HTERT RPE-1 (cell line): ENCODE results near the gene ARHGAP44.

Source experiments
- in situ Hi-C: fragments of 300-500 bp; cut with MboI; formaldehyde crosslinking; loops from 4 replicates; pipeline ENCODE4 v1.14.3; 2020; ENCODE audit warnings: low sequenced_read_pairs

The ARHGAP44 gene

GRCh38 chr17:13016881-13017654 is 227.8 kb downstream of the ARHGAP44 start:
- in situ Hi-C loops = no loop called here

- in situ Hi-C loops = no loop called here
Observed at GRCh38 chr17:13017655-13018459, 228.6 kb downstream of the ARHGAP44 start, which contains the start of gene ELAC2. Gene ELAC2 (minus strand): TSS chr17:13018027. CDS start chr17:13017947, 80 bp downstream.

GRCh38 chr17:13024016-13024415 is 234.7 kb downstream of the ARHGAP44 start:
- in situ Hi-C loops = no loop called here

- in situ Hi-C loops = no loop called here
Observed at GRCh38 chr17:13024526-13025257, 235.4 kb downstream of the ARHGAP44 start.

GRCh38 chr17:13025258-13025627 is 235.9 kb downstream of the ARHGAP44 start:
- in situ Hi-C loops = no loop called here

GRCh38 chr17:13025687-13026086 is 236.4 kb downstream of the ARHGAP44 start:
- in situ Hi-C loops = no loop called here

- in situ Hi-C loops = no loop called here
Observed at GRCh38 chr17:13027246-13027645, 237.9 kb downstream of the ARHGAP44 start.

GRCh38 chr17:13029340-13029739 is 240.0 kb downstream of the ARHGAP44 start:
- in situ Hi-C loops = no loop called here

GRCh38 chr17:13030056-13030455 is 240.8 kb downstream of the ARHGAP44 start:
- in situ Hi-C loops = no loop called here

GRCh38 chr17:13030459-13031300 is 241.4 kb downstream of the ARHGAP44 start:
- in situ Hi-C loops = no loop called here

GRCh38 chr17:13031718-13032350 is 242.5 kb downstream of the ARHGAP44 start:
- in situ Hi-C loops = no loop called here

- in situ Hi-C loops = no loop called here
Observed at GRCh38 chr17:13035420-13035819, 246.1 kb downstream of the ARHGAP44 start.

GRCh38 chr17:13036751-13037150 is 247.5 kb downstream of the ARHGAP44 start:
- in situ Hi-C loops = no loop called here

- in situ Hi-C loops = no loop called here
Observed at GRCh38 chr17:13038931-13039665, 249.8 kb downstream of the ARHGAP44 start.
